GM18519 (cell line): ENCODE results near the gene PTPRG.

Source experiments
- ATAC-seq: cut with Tn5 transposase; IDR thresholded peaks from one replicate; pipeline ENCODE4 v1.9.1; 2021; ENCODE audit warnings: mild to moderate bottlenecking, moderate library complexity; ENCODE audit not compliant: unreplicated experiment, low FRiP score

The PTPRG gene

DNA sequence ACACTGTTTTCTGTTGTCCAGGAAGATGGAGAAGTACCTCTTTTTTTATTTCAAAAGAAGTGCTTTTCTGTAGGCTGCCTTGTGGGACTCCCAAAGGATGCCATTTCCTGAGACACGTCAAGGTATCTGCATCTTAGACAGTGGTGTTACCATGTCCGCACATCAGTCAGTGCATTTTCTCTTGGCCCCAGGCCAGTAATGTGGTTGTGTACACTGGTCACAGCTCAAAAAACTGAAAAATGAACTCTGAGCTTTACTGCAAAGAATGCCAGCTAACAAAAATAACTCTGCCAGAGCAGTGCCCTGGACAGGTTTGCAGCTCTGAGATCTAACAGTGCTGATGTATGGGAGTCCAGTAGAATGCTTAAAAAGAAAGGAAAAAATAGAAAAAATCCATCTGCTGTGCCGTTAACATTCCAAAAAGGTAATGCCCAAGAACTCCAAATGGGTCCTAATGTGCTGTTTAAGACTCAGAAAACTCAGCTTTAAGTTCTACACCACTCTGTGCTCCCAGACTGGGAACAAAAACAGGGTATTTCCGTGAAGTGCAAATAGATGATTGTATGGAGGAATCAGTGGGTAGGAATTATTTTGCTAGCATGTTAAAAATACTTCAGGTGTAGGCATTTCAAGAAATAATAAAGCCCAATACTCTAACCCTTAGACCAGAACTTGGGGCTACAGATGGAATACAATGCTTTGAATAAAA lies 496.1 kb downstream of the PTPRG start:
- ATAC-seq: no peak

DNA sequence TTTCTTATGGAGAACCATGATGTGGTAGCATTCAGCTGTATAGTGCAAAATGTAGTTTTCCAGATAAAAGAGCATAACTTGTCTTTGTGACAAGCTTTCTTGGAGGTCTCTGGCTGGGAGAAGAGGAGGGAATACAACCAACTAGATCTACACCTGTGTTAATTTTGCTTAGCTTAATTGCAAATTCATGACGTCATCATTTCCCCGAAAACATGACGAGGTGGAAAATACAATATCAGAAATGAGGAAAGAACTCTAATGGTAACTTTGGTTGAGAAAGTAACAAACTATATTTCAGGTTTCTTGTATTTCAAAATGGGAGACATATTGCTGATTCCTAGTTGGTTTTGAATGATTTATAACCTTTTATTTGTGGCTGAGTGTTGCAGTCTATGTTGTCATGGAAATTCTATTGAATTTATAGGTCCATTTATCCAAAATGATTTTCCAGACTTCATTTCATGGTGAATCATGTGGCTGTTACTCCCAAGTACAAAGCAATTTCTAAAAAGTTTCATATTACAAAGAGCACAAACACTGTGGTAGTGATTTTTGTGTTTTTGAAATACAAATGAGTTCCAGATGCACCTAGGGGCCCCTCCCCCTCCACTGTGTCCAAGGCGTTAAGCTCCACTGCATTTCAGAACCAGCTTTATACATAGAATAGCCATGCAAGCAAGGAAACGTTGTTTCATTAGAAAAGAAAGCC lies 504.8 kb downstream of the PTPRG start:
- ATAC-seq: no peak

DNA sequence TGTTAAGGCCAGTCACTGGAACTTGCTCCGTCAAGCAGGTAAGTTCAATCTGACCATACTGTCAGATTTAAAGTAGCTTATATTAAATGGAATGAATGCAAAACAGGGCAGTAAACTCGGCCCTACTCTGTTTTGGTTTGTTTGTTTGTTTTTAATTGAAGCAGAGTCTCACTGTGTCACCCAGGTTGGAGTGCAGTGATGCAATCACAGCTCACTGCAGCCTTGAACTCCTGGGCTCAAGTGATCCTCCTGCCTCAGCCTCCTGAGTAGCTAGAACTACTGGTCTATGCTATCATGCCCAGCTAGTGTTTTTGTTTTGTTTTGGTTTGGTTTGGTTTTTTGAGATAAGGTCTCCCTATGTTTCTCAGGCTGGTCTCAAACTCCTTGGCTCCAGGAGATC lies 507.0 kb downstream of the PTPRG start:
- ATAC-seq: no peak

DNA sequence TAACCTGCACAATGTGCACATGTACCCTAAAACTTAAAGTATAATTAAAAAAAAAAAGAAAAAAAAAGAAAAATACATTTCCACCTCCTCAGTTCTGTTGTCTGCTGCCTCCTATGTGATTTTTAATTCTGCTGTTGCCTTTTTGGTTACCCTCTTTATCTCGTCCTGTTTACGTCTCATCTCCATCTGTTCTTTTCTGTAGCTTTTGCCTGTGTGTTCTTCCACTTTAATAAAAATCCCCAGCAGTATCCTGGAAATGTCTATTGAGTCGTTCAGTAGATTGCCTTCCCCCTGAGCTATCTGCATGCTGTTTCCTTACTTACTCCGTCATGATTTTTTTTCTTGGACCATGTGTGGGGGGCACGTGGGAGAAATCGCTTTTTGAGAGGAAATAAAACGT lies 509.5 kb downstream of the PTPRG start:
- no peak for ATAC-seq

DNA sequence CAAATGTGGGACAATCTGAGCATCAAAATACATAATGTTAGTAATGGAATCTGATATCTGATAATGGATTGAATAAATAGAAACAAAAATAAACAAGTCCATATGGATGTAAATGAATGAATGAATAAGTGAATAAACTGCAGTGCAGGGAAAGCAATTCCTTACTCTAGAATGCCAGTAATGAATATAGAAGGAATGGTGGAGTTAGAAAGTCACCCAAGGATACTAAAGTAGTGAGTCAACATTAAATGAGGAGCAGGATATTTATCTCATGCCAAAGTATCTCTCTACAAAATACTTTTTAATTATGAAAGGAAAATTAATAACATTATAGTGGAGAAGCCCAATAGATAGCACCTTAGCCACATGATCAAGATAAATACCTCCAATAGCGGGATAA lies 511.7 kb downstream of the PTPRG start:
- ATAC-seq: no peak

DNA sequence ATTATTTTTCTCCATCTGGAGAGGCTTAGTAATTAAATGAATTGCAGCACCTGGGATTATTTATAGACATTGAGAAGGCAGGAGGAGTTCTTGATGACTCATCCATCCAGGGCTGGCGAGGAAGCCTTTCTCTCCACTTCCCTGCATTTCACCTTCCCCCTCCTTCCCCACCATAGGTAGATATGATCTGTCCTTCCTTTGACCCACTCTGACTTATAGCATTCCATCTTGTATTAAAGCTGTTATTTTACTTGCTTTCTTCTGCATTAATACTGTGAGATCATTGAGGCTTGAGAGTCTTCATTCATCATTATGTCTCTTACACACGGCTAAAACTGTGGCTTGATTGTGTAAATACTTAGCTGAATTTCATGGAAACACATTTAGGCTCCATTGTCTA lies 523.2 kb downstream of the PTPRG start:
- no peak for ATAC-seq

DNA sequence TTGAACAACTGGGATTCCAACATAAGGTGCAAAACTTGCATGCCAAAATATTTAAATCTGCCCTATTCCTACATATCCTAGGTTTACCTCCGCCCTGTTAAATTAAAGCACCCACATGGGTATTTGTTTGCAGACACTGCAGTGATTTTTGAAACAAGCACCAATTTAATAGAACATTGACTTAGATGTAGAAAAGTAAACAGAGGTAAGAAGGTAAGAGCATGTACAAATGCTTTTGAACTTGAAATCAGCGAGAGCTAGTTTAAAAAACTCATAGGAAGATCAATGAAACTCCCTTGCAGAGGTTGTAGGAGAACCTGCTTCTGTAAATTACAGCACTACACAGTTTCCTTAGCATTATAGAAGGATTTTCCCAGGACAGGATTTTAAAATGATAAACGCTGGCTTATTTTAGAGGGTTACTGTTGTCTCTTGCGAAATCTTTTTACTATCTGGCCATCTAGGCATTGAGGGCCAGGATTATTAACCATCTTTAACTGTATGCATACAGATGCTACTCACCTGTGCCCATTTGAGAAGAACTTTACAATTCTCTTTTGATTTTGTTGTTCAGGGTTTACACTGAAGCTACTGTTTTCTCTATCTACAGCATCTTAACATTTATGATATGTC lies 527.2 kb downstream of the PTPRG start:
- ATAC-seq: no peak

DNA sequence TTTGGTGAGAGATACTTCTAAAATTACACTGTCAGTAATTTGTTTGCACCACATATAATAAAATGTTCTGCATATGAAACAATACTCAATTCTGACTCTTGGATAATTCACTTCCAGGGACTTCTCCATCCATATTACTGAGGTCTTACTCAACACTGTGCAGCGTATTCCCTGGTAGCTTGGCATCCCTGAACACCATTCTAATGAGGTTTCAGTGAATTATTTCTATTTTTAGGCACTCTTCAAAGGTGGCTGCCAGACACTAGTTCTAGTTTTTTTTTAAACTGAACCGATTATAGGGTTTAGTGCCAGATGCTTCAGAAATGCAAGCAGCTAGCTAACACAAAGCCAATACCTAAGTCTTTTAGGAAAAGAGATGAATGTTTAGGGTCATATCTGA lies 528.7 kb downstream of the PTPRG start:
- ATAC-seq: no peak

DNA sequence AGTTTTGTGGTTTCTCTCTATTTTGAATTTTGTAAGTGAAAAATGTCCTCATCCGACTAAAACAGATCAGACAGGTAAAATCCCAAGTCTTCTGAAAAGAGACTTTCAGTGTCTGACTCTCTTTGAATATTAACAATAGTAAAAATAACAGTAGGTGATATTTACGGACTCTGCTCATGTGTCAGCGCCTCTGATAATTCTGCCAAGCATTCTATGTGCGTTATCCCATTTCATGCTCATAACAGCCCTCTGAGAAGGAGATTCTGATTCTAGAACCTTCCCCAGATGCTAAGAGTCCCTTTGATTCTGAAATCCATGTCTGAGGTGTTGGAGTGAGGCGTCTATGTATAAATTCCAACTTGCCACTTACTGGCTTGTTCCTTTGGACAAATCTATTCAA lies 529.1 kb downstream of the PTPRG start:
- ATAC-seq: no peak

DNA sequence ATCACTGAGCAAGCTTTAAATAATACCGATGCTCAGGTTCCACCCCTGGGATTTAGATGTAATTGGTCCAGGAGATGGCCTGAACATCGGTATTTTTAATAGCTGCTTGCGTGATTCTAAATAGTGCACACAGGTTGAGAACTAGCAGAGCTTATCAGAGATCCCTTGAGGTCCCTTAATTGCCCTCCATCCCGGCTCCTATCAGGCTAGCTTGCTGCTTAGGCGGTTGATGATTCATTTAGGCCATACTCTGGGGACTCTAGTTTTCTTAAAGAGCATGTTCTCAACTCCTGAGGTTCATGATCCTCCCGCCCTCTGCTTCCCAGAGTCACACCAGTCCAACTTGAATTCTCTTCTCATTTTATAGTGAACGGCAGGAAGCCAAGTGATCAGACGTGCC lies 531.7 kb downstream of the PTPRG start:
- ATAC-seq: no peak

DNA sequence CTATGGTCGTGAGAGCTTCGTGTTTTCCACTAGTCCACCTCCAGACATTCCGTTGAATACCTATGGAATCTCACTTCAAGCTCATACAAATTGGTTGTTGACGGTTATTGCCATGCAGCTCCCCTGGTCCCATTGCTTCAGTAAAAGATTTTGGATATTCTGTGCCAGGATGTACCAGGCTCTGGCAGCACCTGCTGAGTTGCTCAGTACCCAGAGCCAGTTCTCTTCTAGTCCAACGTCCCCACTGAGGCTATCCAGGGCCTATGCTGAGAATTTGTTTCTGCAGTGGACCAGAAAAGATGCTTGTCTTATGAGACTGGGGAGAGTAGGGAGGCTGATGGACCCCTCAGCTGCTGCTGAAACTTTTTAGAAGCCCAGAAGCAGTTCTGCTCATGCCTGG lies 533.1 kb downstream of the PTPRG start:
- ATAC-seq: no peak

DNA sequence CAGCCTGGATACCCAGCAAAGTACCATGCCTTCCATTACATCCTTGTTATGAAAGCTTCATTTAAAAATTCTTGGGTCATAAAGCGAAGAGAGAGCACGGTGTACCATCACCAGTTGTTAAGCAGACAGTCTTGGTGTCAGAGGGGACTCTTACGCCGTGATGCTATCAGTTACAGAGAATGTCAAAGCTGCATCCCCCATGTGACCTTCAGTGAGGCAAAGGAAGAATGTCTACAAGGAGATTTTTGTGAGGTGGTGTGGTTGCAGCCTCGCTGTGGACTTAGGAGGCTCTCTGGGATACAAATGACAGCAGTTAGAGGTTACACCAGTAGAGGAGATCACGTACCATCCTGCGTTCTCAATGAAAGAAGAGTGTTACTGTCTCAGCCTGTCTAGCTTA lies 533.7 kb downstream of the PTPRG start:
- ATAC-seq: no peak

DNA sequence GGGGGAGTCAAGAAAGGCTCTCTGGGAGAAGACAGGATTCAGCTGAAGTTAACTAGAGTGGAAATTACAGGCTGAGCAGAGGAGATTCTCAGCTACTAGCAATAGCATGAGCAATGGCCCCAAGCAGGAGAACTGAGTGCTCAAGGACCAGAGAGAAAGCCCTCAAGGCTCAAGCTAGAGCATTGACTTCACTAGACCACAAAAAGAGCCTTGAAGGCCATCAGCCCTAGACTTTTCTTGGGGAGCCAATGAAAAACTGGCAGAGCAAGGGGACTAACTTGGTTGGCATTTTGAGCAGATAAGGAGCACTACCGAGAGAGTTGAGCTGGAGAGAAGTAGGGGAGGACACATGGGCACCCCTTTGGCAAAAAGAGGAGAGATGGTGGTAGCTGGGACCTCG lies 534.4 kb downstream of the PTPRG start:
- ATAC-seq: no peak

DNA sequence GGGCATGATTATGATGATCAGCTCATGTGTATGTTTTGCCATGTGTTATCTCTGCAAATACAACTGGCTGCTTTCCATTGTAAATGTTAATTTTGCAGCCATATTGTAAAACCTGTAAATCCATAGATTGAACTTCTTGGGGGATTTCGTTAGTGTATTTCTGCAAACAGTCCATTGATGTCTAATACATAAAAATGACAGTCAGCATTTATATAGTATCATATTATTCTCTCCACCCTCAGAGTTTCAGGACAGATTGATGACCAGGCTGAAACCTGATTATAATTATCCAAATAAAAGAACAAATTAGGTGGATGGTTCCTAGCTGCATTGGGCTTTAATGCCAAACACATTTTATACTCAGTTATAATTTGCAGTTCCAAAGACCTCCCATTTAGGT lies 535.1 kb downstream of the PTPRG start:
- ATAC-seq: no peak

DNA sequence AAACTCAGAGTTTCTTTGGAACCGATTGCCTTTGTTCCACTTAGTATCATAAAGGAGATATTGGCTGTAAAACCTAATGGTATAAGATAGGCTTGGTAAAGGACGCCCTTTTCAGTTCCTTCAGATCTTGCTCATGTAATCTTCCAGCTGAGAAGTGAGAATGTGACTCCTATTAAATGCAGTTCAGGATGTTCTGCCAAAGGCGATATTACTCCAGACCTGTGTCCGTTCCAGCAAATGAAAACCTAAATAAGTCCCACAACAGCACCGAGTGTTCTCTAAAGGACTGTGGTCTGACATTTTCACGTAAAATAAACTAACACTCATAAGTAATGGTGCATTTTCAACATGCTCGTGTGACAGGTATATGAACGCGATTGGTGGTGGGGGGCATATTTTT lies 535.8 kb downstream of the PTPRG start:
- no peak for ATAC-seq

DNA sequence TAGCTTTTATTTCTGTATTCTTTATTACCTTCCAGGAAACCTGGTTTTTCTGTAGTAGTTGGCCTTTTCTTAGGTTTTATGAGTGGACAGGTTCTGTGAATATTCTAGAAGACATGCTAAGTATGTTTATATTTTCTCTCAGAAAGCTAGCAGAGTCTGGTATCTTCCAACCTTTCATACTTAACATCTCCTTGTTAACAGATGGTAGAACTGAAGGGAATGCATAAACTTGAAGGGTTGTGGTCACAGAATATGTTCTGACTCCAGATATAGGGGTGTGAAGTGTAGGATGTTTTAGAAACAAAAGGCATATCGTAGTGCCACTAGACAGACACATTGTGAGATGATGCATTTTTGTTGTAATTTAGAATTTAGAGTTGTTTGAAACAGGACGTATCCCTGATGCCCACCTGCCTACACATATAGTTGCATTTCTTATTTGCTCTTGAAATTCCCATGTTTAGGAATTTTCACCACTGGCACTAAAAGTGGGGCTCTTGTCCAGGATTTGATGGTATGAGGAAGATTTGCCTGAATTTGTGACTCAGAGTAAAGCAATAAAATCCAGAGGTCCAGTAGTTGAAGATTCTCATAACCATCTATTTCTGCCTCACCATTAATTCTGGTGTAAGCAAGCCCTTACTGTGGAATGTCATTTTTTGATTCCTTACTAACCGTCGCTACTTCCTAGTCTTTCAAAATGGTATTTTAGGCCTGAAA lies 537.4 kb downstream of the PTPRG start:
- ATAC-seq: no peak

DNA sequence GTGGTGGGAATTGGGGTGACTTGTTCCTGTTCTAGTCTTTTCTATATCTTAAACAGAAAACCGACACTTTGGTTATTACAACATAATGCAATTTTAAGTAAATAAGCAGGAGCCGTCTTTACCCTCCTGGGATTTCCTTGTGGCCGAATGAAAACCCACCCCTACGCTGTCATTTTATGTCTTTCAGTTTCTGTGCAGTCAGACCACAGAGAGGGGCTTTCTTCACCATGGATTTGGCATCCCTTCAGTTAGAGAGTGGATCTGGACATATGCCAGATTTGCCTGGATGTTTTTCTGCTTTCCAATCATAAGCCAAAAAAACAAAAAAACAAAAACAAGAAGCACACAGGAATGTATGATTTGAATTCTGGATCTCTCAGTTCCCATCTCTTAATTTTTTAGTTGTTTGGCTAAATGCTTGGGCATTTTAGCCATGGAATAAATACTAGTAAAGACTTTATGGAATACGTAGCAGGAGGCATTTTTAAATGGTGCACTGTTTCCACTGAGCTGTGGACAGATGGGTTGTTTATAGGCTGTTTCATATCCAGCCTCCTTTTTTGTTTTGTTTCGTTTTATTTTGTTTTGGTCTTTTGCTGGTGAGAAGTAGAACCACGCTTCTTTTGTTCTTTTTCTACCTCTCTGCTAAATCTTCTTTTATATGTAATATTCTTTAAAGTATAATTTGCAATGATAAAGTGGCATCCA lies 539.1 kb downstream of the PTPRG start:
- ATAC-seq: no peak

DNA sequence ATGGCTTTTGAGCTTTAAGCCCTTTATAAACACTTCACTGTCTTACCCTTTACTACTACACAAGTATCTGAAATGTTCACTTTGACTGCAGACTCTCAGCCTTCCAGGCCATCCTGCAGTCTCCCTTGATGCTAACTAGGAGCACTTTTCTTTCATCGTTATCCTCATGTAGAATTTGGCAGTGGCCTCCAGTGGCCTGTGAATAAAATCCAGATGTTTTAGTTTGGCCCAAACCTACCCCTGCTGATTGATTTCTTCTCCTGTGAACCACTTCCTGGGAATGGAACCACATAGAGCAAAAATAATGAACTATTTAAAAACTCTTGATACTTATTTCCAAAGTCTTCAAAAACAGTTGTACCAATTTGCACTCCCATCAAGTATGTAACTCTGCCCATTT lies 540.1 kb downstream of the PTPRG start:
- no peak for ATAC-seq

DNA sequence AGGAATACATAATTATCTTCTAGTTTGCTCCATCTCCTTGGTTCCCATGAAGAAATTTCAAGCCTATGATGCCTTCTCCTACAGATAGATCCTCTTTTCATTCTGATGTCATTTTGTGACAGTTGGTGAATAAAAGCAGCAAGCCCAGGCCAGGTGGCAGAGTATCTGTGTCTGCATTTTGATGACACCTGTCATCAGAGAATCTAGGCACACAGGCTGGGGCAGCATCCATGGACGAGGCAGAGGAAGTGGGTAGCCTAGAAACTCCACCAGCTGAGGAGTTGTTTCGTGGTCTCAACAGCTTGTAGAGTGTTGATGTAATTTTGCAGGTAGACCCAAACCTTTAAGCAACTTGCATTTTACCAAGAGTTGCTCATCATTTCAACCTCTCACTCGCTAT lies 542.2 kb downstream of the PTPRG start:
- no peak for ATAC-seq

DNA sequence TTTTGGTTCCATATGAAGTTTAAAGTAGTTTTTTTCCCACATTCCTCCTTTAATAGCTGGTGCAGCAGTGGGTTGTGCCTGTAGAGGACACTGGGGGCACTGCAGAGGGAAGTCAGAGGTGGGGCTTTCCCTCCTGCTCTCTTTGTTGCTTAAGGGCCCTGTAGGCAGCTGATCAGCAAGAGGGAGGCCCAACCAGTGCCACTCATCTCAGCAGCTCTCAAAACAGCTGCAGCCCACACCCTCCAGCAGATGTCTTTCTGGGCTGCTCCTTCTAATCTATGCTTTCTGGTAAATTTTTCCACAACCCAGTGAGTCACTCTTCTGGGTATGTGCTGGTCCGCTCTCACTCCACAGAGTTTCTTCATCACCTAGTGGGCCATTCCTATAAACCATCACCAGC lies 548.2 kb downstream of the PTPRG start:
- ATAC-seq: no peak
